Activated CD4-positive, alpha-beta T cell treated with anti-CD3 and anti-CD28 coated beads, Interleukin-2, amount 10 ng/mL, durations not matched to agents 7 days and 5 days (primary cell): ENCODE data around the gene EPHB1. TPM values are rescaled to one million over a fixed set of nuclear protein-coding genes. Genes with fewer than 3 reads are reported as not detected.

Experiments
- CTCF ChIA-PET: fragments of 350-600 bp; sonication (Branson Sonifier 250); formaldehyde crosslinking; loops from one replicate; lab custom pipeline; 2021; ENCODE audit warnings: antibody characterized with exemption; lab: Charles Lee
- POLR2A ChIA-PET: fragments of 350-600 bp; sonication (Branson Sonifier 250); formaldehyde crosslinking; loops from one replicate; lab custom pipeline; 2021; ENCODE audit warnings: antibody characterized with exemption; lab: Charles Lee
- DNase-seq: peaks from one replicate; pipeline ENCODE4 v3.0.0-alpha.2; 2020
- H3K27ac Mint-ChIP-seq: one replicate; pipeline ENCODE4 v1.8.0; 2021; ENCODE audit warnings: mild to moderate bottlenecking, moderate library complexity, mixed read lengths
- H3K27me3 Mint-ChIP-seq: one replicate; pipeline ENCODE4 v1.8.0; 2021; ENCODE audit warnings: mixed read lengths
- H3K36me3 Mint-ChIP-seq: one replicate; pipeline ENCODE4 v1.8.0; 2021; ENCODE audit warnings: low read depth, mixed read lengths
- H3K4me1 Mint-ChIP-seq: one replicate; pipeline ENCODE4 v1.8.0; 2021; ENCODE audit warnings: mixed read lengths
- H3K4me3 Mint-ChIP-seq: one replicate; pipeline ENCODE4 v1.8.0; 2021; ENCODE audit warnings: mild to moderate bottlenecking, moderate library complexity, mixed read lengths
- H3K9me3 Mint-ChIP-seq: one replicate; pipeline ENCODE4 v1.8.0; 2021; ENCODE audit warnings: mixed read lengths
- total RNA-seq, 2 experiments: library from RNA; stranded (reverse); gene quantifications; one replicate each; pipeline ENCODE4 v1.2.3, GENCODE V29; 2021

Gene EPHB1
- total RNA-seq, 2 experiments from 2014 or later: 1.2 to 1.8 TPM

DNA sequence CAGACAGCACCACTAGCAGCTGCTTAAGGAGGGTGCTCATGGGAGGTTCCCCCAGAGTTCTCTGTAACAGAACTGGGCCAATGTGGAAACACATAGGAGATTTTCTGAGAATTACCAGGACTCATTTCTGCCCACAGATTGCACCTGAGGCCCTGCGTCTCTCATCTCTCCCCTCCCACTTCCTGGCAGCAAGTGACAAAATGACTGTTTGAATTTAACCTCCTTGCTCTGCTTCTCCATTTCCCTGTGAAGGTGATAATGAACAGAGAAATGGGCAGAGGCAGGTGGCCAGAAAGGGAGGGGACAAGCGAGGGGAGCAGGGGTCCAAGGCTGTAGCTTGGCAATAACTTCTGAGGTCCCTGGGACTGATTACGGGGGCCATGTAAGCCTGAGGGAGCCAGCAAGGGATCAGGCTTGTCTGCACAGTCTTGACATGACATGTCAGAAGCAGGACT is 8.0 kb downstream of the EPHB1 start:
- Mint-ChIP-seq H3K4me3 (peak overlapping the region; percentile 15), H3K4me1 (peaks cover 36% of the 10 kb centered on the region), H3K36me3 (peaks cover 8% of the 10 kb centered on the region), H3K27ac (peak overlapping the region; percentile 84), H3K27me3 (peaks cover 25% of the 10 kb centered on the region), H3K9me3 (peaks cover 8% of the 10 kb centered on the region)
- POLR2A ChIA-PET: interaction anchor here (0.5 kb wide), 1 partner anchor 837 kb away, joined by 3 read pairs; no protein-coding TSS in a partner anchor
- CTCF ChIA-PET: interaction anchor here (1.8 kb wide), 1 partner anchor 9 kb away, joined by 5 read pairs; the partner anchor contains the start of gene EPHB1
- DNase-seq: peak; percentile 59

DNA sequence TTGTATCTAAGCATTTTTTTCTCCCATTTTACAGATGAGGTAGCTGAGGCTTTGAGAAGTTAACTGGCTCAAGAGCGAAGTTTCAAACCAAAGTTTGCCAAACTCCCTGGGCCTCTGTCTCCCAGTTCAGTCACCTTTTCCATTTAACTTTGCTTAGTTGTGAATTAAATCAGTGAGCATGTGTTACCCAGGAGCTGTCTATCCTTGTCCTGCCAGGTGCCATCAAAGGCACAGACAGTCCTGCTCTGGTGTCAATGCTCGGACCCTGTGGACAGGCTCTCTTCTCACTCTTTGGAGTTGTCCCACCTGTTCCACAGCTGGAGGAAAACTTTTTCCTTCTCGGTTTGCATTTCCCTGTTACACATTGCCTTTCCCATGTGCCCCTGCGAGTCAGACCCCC is 8.6 kb downstream of the EPHB1 start:
- H3K36me3 Mint-ChIP-seq: peaks cover 8% of the 10 kb centered on the region
- POLR2A ChIA-PET: interaction anchor here (0.5 kb wide), 1 partner anchor 838 kb away, joined by 3 read pairs; no protein-coding TSS in a partner anchor

DNA sequence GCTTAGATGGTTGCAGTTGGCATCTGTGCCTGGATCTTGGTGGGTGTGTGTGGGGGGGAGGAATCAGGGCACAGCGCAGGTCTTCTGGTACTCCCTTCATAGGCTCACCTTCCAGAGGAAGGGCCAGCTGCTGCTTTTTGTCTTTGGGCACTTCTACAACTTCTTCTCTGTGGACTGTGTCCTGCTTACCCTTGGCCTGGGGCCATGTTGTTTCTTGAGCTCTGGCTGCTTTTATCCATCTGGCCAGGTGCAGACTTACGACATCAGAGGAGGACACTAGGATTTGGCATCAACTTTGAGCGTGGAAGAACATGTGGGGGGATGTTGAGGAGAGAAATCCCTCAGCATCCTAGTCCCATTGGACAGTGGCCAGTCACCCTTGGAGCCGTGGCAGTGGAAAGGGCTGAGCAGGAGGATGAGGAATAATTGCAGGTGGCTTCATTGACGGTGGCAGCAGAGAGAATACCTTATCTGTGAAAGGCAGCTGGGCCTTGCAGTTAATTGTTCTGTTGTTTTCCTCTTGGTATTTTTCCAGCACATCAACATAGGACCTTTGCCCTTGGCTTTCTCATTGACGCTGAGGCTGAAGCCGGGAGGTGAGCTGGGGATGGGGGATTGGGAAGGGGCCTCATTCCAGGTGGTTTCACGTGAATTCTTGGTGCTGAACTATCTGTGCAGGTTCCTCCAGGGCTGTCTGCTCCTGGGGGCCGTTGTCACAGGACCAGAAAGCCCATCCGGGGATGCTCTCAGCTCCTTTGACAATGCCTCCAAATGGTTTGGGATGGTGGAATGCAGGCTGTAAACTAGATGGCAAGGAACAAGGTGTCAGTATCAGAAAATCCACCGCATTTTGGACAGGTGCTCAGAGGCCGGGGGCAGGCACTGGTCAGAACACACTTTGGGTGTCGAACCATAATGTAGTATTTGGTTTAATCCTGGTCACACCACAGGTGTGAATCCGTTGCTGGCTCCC is 9.7 kb downstream of the EPHB1 start:
- CTCF ChIA-PET: no interaction called here
- POLR2A ChIA-PET: no interaction called here
- no peak overlapping the region for H3K27ac Mint-ChIP-seq
- peaks cover 8% of the 10 kb centered on the region for H3K9me3 Mint-ChIP-seq
- H3K4me3 Mint-ChIP-seq: no peak overlapping the region
- peaks cover 27% of the 10 kb centered on the region for H3K27me3 Mint-ChIP-seq
- DNase-seq: no peak
- H3K4me1 Mint-ChIP-seq: peaks cover 36% of the 10 kb centered on the region
- peaks cover 8% of the 10 kb centered on the region for H3K36me3 Mint-ChIP-seq

More for the DNA sequence above, 8.6 kb downstream of the EPHB1 start:
- Mint-ChIP-seq H3K9me3 (peaks cover 8% of the 10 kb centered on the region), H3K4me1 (peaks cover 36% of the 10 kb centered on the region), H3K27me3 (peaks cover 25% of the 10 kb centered on the region), H3K27ac (peak overlapping the region; percentile 84), H3K4me3 (no peak overlapping the region)
- DNase-seq: no peak
- CTCF ChIA-PET: interaction anchor here (1.8 kb wide), 1 partner anchor 9 kb away, joined by 5 read pairs; the partner anchor contains the start of gene EPHB1

- Mint-ChIP-seq H3K4me3 (no peak overlapping the region), H3K36me3 (peaks cover 8% of the 10 kb centered on the region), H3K9me3 (peaks cover 8% of the 10 kb centered on the region), H3K27me3 (peaks cover 25% of the 10 kb centered on the region), H3K27ac (no peak overlapping the region), H3K4me1 (peaks cover 25% of the 10 kb centered on the region)
- DNase-seq: no peak
- ChIA-PET POLR2A (no interaction called here), CTCF (interaction anchor here (1.0 kb wide), 1 partner anchor 12 kb away, joined by 3 read pairs; the partner anchor contains the start of gene EPHB1)
These were observed 12.1 kb downstream of the EPHB1 start for GRCh38 chr3:134807189-134807588.

- POLR2A ChIA-PET: no interaction called here
- Mint-ChIP-seq H3K4me3 (no peak overlapping the region), H3K27ac (no peak overlapping the region), H3K36me3 (peaks cover 7% of the 10 kb centered on the region), H3K9me3 (peaks cover 7% of the 10 kb centered on the region), H3K4me1 (peaks cover 9% of the 10 kb centered on the region), H3K27me3 (peaks cover 30% of the 10 kb centered on the region)
- CTCF ChIA-PET: interaction anchor here (2.5 kb wide), 1 partner anchor 14 kb away, joined by 14 read pairs; the partner anchor contains the start of gene EPHB1
- no peak for DNase-seq
These were observed 13.8 kb downstream of the EPHB1 start for GRCh38 chr3:134808835-134809234.

GRCh38 chr3:134809427-134810051 is 14.5 kb downstream of the EPHB1 start:
- CTCF ChIA-PET: interaction anchor here (2.5 kb wide), 1 partner anchor 14 kb away, joined by 14 read pairs; the partner anchor contains the start of gene EPHB1
- Mint-ChIP-seq H3K27ac (no peak overlapping the region), H3K4me3 (no peak overlapping the region), H3K9me3 (peaks cover 2% of the 10 kb centered on the region), H3K36me3 (peaks cover 2% of the 10 kb centered on the region), H3K4me1 (peaks cover 3% of the 10 kb centered on the region), H3K27me3 (peaks cover 34% of the 10 kb centered on the region)
- DNase-seq: no peak
- POLR2A ChIA-PET: no interaction called here

DNA sequence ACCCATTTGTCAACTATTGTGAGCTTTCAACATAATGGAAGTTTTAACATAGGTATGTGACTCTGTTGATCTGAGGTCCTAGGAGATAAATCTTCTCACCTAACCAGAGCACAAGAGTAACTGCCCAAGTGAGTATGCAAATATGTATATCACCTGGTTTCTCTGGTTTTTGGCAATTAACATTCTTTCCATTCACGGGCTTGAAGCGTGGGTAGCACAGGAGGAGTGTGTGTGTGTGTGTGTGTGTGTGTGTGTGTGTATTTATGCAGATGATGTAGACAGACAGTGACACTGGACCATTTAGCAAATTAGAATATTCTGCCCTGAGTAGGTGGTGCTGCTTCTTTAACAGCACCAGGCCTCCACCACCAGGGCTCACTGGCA is 15.0 kb downstream of the EPHB1 start:
- no peak for DNase-seq
- ChIA-PET POLR2A (no interaction called here), CTCF (interaction anchor here (1.1 to 2.5 kb wide), 2 partner anchors 10 to 15 kb away, joined by 3 to 14 read pairs; partner anchors contain the start of gene EPHB1)
- Mint-ChIP-seq H3K27me3 (peaks cover 32% of the 10 kb centered on the region), H3K27ac (no peak overlapping the region), H3K4me3 (no peak overlapping the region), H3K9me3 (no peaks in the 10 kb centered on the region), H3K4me1 (peaks cover 1% of the 10 kb centered on the region), H3K36me3 (no peaks in the 10 kb centered on the region)

DNA sequence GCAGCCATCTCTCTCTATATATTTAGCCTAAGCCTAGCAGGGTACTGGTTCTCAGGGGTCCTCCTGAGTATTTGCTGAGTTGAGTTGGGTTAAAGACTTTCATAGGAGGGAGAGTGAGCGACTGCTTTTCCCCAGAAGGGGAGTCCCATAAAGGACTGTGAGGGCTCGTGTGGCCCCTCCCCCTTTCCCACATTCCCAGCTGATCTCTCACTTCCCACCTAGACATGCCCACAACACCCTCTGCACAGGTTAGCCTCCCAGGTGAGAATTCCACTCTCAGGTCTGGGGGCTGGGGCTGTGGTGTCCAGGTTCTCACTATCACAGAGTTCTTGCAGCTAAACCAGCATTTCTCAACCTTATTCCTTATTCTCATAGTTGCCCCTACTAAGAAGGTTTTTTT is 15.8 kb downstream of the EPHB1 start:
- Mint-ChIP-seq H3K27me3 (peaks cover 36% of the 10 kb centered on the region), H3K27ac (no peak overlapping the region), H3K9me3 (no peaks in the 10 kb centered on the region), H3K36me3 (no peaks in the 10 kb centered on the region), H3K4me3 (no peak overlapping the region), H3K4me1 (peaks cover 1% of the 10 kb centered on the region)
- CTCF ChIA-PET: interaction anchor here (1.1 kb wide), 1 partner anchor 11 kb away, joined by 3 read pairs; no protein-coding TSS in a partner anchor
- no peak for DNase-seq
- POLR2A ChIA-PET: no interaction called here

- no peak overlapping the region for H3K27ac Mint-ChIP-seq
- no peak for DNase-seq
- CTCF ChIA-PET: no interaction called here
- H3K4me1 Mint-ChIP-seq: no peaks in the 10 kb centered on the region
- no peaks in the 10 kb centered on the region for H3K9me3 Mint-ChIP-seq
- no peaks in the 10 kb centered on the region for H3K36me3 Mint-ChIP-seq
- POLR2A ChIA-PET: no interaction called here
- no peak overlapping the region for H3K4me3 Mint-ChIP-seq
- H3K27me3 Mint-ChIP-seq: peaks cover 32% of the 10 kb centered on the region
These were observed 18.6 kb downstream of the EPHB1 start for GRCh38 chr3:134813618-134814017.

- H3K27ac Mint-ChIP-seq: no peak overlapping the region
- ChIA-PET CTCF (no interaction called here), POLR2A (no interaction called here)
These were observed 20.5 kb downstream of the EPHB1 start for GRCh38 chr3:134815519-134815918.

GRCh38 chr3:134816623-134817022 is 21.6 kb downstream of the EPHB1 start:
- no peak for DNase-seq
- no peak overlapping the region for H3K4me3 Mint-ChIP-seq
- H3K36me3 Mint-ChIP-seq: no peaks in the 10 kb centered on the region
- no peaks in the 10 kb centered on the region for H3K9me3 Mint-ChIP-seq
- ChIA-PET POLR2A (no interaction called here), CTCF (no interaction called here)
- H3K27me3 Mint-ChIP-seq: peaks cover 29% of the 10 kb centered on the region
- H3K27ac Mint-ChIP-seq: no peak overlapping the region
- H3K4me1 Mint-ChIP-seq: no peaks in the 10 kb centered on the region

More at GRCh38 chr3:134815519-134815918, 20.5 kb downstream of the EPHB1 start:
- Mint-ChIP-seq H3K4me1 (no peaks in the 10 kb centered on the region), H3K9me3 (no peaks in the 10 kb centered on the region), H3K27me3 (peaks cover 29% of the 10 kb centered on the region), H3K4me3 (no peak overlapping the region), H3K36me3 (no peaks in the 10 kb centered on the region)
- no peak for DNase-seq

DNA sequence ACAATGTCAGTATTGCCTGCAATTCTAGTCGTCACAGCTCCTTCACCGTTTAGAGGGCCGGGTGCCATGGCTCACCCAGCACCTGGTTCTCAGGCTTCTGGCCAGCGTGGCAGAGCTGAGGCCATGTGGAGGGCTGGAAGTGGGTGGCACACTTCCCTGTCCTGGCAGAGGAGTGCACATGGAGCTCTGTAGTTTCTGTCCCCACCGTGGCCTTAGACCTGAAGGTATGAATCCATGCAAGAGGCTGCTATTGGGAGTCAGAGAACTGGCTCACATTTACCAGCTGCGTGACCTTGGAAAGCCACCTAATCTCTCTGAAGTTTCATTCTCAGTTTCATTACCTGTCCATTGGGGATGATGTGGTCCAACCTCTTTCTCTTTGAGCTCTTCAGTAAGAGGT is 22.2 kb downstream of the EPHB1 start:
- no peaks in the 10 kb centered on the region for H3K36me3 Mint-ChIP-seq
- H3K27me3 Mint-ChIP-seq: peaks cover 29% of the 10 kb centered on the region
- no peak overlapping the region for H3K4me3 Mint-ChIP-seq
- ChIA-PET CTCF (no interaction called here), POLR2A (no interaction called here)
- no peaks in the 10 kb centered on the region for H3K4me1 Mint-ChIP-seq
- no peaks in the 10 kb centered on the region for H3K9me3 Mint-ChIP-seq
- no peak overlapping the region for H3K27ac Mint-ChIP-seq
- no peak for DNase-seq
